Vagina (tissue), 2 donors: ENCODE data around the gene IGFBP6. TPM values are rescaled to one million over a fixed set of nuclear protein-coding genes. Genes with fewer than 3 reads are reported as not detected.
"Not testable (repeated sequence)": the region's sequence is repeated elsewhere in the genome, so short reads cannot be mapped to it uniquely, and the experiment has no call there.

Experiments
- DNase-seq, 2 donors: peaks; one replicate each; pipeline ENCODE4 v3.0.0-alpha.2; 2017; ENCODE audit errors: extremely low spot score in 2 of 2
- H3K27ac ChIP-seq: fragments of 200-600 bp; sonication (generic); one replicate; pipeline ENCODE4 v1.5.1; 2019
- H3K27me3 ChIP-seq: fragments of 200-600 bp; sonication (generic); one replicate; pipeline ENCODE4 v1.5.1; 2019
- H3K36me3 ChIP-seq, 2 donors: fragments of 200-600 bp; sonication (generic); one replicate each; pipeline ENCODE4 v1.5.1; 2017 to 2019
- H3K4me1 ChIP-seq: fragments of 200-600 bp; sonication (generic); one replicate; pipeline ENCODE4 v1.5.1; 2019
- H3K4me3 ChIP-seq, 2 donors: fragments of 200-600 bp; sonication (generic); 1 replicate in 1 of 2; 2 replicates in 1 of 2; pipeline ENCODE4 v1.5.1; 2016 to 2019
- H3K9me3 ChIP-seq: fragments of 200-600 bp; sonication (generic); one replicate; pipeline ENCODE4 v1.5.1; 2019
- POLR2A ChIP-seq, 2 donors: fragments of 450-650 bp; IDR thresholded peaks; one replicate each; pipeline ENCODE4 v1.6.1; 2017; ENCODE audit warnings: antibody characterized with exemption in 2 of 2, mild to moderate bottlenecking in 2 of 2, moderate library complexity in 2 of 2
- POLR2AphosphoS5 ChIP-seq, 2 donors: sonication (generic); formaldehyde crosslinking; IDR thresholded peaks; one replicate each; pipeline ENCODE4 v1.9.0; 2017; ENCODE audit warnings: antibody characterized with exemption in 2 of 2, mild to moderate bottlenecking in 2 of 2, low read depth in 1 of 2; ENCODE audit not compliant: insufficient read depth in 1 of 2
- intact Hi-C: fragments of 100-400 bp; cut with DNase I; formaldehyde crosslinking; loops from one replicate; pipeline ENCODE4 v1.15.1; 2023
- total RNA-seq: library from RNA; depleted of rRNA; stranded (reverse); fragments of >200 nt; gene quantifications from one replicate; pipeline ENCODE4 v1.2.3, GENCODE V29; 2016
- TF ChIP-seq, protein P1 (sequence below), 3 experiments: fragments of 450-650 bp in 2 of 3; fragments of 200-600 bp in 1 of 3; sonication (generic) in 1 of 3; IDR thresholded peaks; one replicate each; pipeline ENCODE4 v1.5.1; 2017 to 2019; ENCODE audit warnings: antibody characterized with exemption in 3 of 3, mild to moderate bottlenecking in 2 of 3, moderate library complexity in 2 of 3

IGFBP6 gene
- total RNA-seq, 1 donor from 2014 or later, result 684 TPM

DNA sequence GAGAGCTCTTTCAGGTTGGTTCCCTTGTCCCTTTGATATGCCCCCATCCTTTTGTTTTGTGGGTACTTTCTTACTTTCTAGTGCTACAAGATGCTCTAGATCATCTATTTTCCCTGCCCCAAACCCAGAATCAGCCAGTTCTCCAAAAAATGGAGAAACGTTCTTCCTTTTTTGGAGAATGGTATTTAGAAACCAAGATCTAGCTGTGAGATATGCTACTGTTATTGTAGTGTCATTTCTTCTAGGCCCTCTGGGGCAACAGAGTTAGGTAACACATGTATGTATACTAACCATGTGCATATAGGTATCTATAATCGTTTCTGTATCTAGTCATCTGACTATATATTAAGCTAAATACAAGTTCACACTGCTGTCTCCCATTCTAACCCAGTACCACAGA, 6.9 kb upstream of the IGFBP6 start:
- Histone ChIP-seq H3K9me3 (no peaks in the 10 kb centered on the region), H3K4me1 (no peaks in the 10 kb centered on the region), H3K36me3 (no peaks in the 10 kb centered on the region), H3K4me3 (no peak overlapping the region), H3K27ac (no peak overlapping the region), H3K27me3 (no peaks in the 10 kb centered on the region)
- no peak for TF ChIP-seq POLR2A (IDR thresholded peaks at IDR 0.05)
- TF ChIP-seq POLR2AphosphoS5 (IDR thresholded peaks at IDR 0.05; ENCODE audit: insufficient read depth in 1 of 2, low read depth in 1 of 2), result no peak
- TF ChIP-seq, protein P1, sequence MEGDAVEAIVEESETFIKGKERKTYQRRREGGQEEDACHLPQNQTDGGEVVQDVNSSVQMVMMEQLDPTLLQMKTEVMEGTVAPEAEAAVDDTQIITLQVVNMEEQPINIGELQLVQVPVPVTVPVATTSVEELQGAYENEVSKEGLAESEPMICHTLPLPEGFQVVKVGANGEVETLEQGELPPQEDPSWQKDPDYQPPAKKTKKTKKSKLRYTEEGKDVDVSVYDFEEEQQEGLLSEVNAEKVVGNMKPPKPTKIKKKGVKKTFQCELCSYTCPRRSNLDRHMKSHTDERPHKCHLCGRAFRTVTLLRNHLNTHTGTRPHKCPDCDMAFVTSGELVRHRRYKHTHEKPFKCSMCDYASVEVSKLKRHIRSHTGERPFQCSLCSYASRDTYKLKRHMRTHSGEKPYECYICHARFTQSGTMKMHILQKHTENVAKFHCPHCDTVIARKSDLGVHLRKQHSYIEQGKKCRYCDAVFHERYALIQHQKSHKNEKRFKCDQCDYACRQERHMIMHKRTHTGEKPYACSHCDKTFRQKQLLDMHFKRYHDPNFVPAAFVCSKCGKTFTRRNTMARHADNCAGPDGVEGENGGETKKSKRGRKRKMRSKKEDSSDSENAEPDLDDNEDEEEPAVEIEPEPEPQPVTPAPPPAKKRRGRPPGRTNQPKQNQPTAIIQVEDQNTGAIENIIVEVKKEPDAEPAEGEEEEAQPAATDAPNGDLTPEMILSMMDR (IDR thresholded peaks at IDR 0.05), result no peak
- DNase-seq, result no peak
- intact Hi-C loops, result loop anchor here (10.0 kb wide), 1 partner anchor 46 kb away; no protein-coding TSS in a partner anchor

DNA sequence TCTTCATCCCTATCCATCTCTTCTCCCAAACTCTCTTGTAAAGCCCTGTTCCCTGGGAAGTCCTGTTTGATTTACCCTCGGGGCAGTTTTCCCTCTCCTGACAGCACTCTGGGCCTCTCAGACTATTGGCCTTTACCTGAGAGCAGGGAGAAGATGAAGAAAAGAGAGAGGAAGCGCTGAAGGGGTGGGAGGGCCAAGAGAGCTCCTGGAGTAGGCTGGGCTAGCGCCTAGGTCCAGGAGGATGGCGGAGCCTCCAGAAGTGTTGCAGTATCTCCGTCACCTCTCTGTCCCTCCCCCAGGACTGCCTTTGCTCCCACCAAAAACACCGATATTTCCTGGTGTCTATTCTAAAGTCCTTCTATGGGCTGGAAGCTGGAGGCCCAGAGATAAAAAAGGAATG, 5.7 kb upstream of the IGFBP6 start:
- Histone ChIP-seq H3K36me3 (no peaks in the 10 kb centered on the region), H3K9me3 (no peaks in the 10 kb centered on the region), H3K27ac (no peak overlapping the region), H3K4me3 (no peak overlapping the region), H3K4me1 (peaks cover 9% of the 10 kb centered on the region), H3K27me3 (no peaks in the 10 kb centered on the region)
- TF ChIP-seq, protein P1 (IDR thresholded peaks at IDR 0.05), result no peak
- no peak for TF ChIP-seq POLR2AphosphoS5 (IDR thresholded peaks at IDR 0.05; ENCODE audit: insufficient read depth in 1 of 2, low read depth in 1 of 2)
- no peak for TF ChIP-seq POLR2A (IDR thresholded peaks at IDR 0.05)
- no peak for DNase-seq
- intact Hi-C loops, result loop anchor here (10.0 kb wide), 1 partner anchor 47 kb away; no protein-coding TSS in a partner anchor

DNA sequence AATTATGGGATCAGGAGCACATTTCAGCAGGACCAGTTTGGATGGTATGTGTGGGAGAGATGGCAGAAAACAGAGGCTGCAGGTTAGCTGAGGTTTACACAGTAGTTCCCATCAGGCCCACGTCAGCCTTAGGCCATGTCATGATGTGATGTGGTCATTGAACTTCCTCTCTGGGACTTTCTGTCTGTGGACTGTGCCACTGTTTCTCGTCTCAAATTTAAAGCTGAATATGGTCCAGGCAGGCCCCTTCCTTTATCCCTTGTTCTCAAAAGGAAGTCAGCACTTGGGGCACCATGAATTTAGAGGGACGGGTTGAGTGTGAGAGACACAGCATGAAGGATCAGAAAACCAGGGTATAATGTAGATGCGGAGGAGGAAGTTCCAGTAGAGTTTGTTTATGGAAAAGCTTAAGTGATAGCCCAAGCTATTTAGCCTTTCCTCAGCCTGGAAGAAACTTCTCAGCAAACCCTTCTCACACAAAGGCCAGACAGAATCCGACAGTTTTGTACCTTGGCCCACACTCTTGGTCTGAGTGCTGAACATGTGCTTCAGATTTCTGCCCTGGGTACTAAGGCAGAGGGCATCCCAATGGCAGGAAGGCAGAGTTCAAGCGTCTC, 3.6 kb upstream of the IGFBP6 start:
- DNase-seq, result no peak
- TF ChIP-seq POLR2AphosphoS5 (IDR thresholded peaks at IDR 0.05; ENCODE audit: insufficient read depth in 1 of 2, low read depth in 1 of 2) (no peak), POLR2A (IDR thresholded peaks at IDR 0.05) (no peak)
- TF ChIP-seq, protein P1 (IDR thresholded peaks at IDR 0.05), result no peak
- intact Hi-C loops, result loop anchor here (10.0 kb wide), 1 partner anchor 49 kb away; no protein-coding TSS in a partner anchor
- Histone ChIP-seq H3K36me3 (no peaks in the 10 kb centered on the region), H3K9me3 (no peaks in the 10 kb centered on the region), H3K4me1 (peaks cover 27% of the 10 kb centered on the region), H3K4me3 (no peak overlapping the region), H3K27me3 (no peaks in the 10 kb centered on the region), H3K27ac (peak overlapping the region; percentile 18)

DNA sequence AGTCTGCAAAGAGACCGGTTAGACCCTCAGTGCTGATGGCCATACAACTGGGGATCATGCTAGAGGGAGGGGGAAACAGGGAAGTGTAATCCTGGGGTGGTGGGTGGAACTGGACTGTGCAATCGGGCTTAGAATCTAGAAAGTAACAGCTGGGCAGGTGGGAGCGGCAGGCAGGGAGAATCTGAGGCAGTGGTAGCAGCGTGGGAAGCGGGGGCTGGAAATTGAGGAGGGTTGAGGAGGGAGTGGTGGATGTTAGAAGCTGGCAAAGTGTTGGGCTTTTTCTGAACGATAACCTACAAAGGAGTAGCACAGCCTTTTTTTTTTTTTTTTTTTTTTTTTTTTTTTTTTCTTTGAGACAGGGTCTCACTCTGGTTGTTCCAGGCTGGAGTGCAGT, 3.1 kb upstream of the IGFBP6 start:
- H3K4me1 ChIP-seq, result peaks cover 32% of the 10 kb centered on the region
- H3K4me3 ChIP-seq, result no peak overlapping the region
- H3K9me3 ChIP-seq, result no peaks in the 10 kb centered on the region
- intact Hi-C loops, result loop anchor here (10.0 kb wide), 1 partner anchor 50 kb away; no protein-coding TSS in a partner anchor
- DNase-seq, result no peak
- TF ChIP-seq POLR2A (IDR thresholded peaks at IDR 0.05), result no peak
- TF ChIP-seq, protein P1 (IDR thresholded peaks at IDR 0.05), result no peak
- TF ChIP-seq POLR2AphosphoS5 (IDR thresholded peaks at IDR 0.05; ENCODE audit: insufficient read depth in 1 of 2, low read depth in 1 of 2), result no peak
- H3K27ac ChIP-seq, result peak overlapping the region; percentile 18
- H3K27me3 ChIP-seq, result no peaks in the 10 kb centered on the region
- H3K36me3 ChIP-seq, result no peaks in the 10 kb centered on the region

- DNase-seq, H3K36me3 ChIP-seq, H3K4me3 ChIP-seq, H3K9me3 ChIP-seq, H3K27me3 ChIP-seq: not testable (repeated sequence)
- peak overlapping the region; percentile 84 for H3K27ac ChIP-seq
- intact Hi-C loops, result loop anchor here (10.0 kb wide), 1 partner anchor 50 kb away; no protein-coding TSS in a partner anchor
- peaks cover 38% of the 10 kb centered on the region for H3K4me1 ChIP-seq
Measured at GRCh38 chr12:53094796-53095595, 2.5 kb upstream of the IGFBP6 start.

- peak overlapping the region; percentile 84 for H3K27ac ChIP-seq
- not testable (repeated sequence) for DNase-seq, H3K9me3 ChIP-seq, H3K4me3 ChIP-seq, H3K27me3 ChIP-seq, H3K36me3 ChIP-seq
- H3K4me1 ChIP-seq, result peaks cover 39% of the 10 kb centered on the region
- intact Hi-C loops, result loop anchor here (10.0 kb wide), 1 partner anchor 51 kb away; no protein-coding TSS in a partner anchor
Measured at GRCh38 chr12:53095596-53095895, 1.9 kb upstream of the IGFBP6 start.
